ENCODE data around the gene KCNA4. TPM values are rescaled to one million over a fixed set of nuclear protein-coding genes. Genes with fewer than 3 reads are reported as not detected.
"Not testable (repeated sequence)": the region's sequence is repeated elsewhere in the genome, so short reads cannot be mapped to it uniquely, and the experiment has no call there.

Gene KCNA4
- polyA plus RNA-seq, 1 experiment = not detected

GRCh38 chr11:29996016-29996415 is 20.8 kb downstream of the KCNA4 start:
- ChIA-PET CTCF (no interaction called here), POLR2A (no interaction called here)
- no peak overlapping the region for H3K4me3 ChIP-seq (ENCODE audit: low read depth, low read length)
- no peaks in the 10 kb centered on the region for H3K36me3 ChIP-seq (ENCODE audit: control insufficient read depth, insufficient read depth, low read length)
- TF ChIP-seq CTCF (IDR thresholded peaks at IDR 0.05; ENCODE audit: insufficient read depth, low read depth, low read length) = no peak
- no peak for DNase-seq (ENCODE audit: low read depth)
- no peaks in the 10 kb centered on the region for H3K27me3 ChIP-seq (ENCODE audit: control insufficient read depth, insufficient read depth, low read length)

- no peak overlapping the region for H3K4me3 ChIP-seq (ENCODE audit: low read depth, low read length)
- CTCF ChIA-PET = no interaction called here
- no peak for DNase-seq (ENCODE audit: low read depth)
- no peaks in the 10 kb centered on the region for H3K36me3 ChIP-seq (ENCODE audit: control insufficient read depth, insufficient read depth, low read length)
- no peaks in the 10 kb centered on the region for H3K27me3 ChIP-seq (ENCODE audit: control insufficient read depth, insufficient read depth, low read length)
- POLR2A ChIA-PET = no interaction called here
- no peak for TF ChIP-seq CTCF (IDR thresholded peaks at IDR 0.05; ENCODE audit: insufficient read depth, low read depth, low read length)
Observed at GRCh38 chr11:29989174-29989970, 27.5 kb downstream of the KCNA4 start.

- no peak for TF ChIP-seq CTCF (IDR thresholded peaks at IDR 0.05; ENCODE audit: insufficient read depth, low read depth, low read length)
- CTCF ChIA-PET = no interaction called here
- H3K4me3 ChIP-seq (ENCODE audit: low read depth, low read length) = no peak overlapping the region
- POLR2A ChIA-PET = no interaction called here
- no peaks in the 10 kb centered on the region for H3K27me3 ChIP-seq (ENCODE audit: control insufficient read depth, insufficient read depth, low read length)
- no peaks in the 10 kb centered on the region for H3K36me3 ChIP-seq (ENCODE audit: control insufficient read depth, insufficient read depth, low read length)
- DNase-seq (ENCODE audit: low read depth) = no peak
Observed at GRCh38 chr11:29985248-29985647, 31.6 kb downstream of the KCNA4 start.

GRCh38 chr11:29984544-29984943 is 32.3 kb downstream of the KCNA4 start:
- Histone ChIP-seq H3K4me3 (ENCODE audit: low read depth, low read length) (no peak overlapping the region), H3K36me3 (ENCODE audit: control insufficient read depth, insufficient read depth, low read length) (no peaks in the 10 kb centered on the region), H3K27me3 (ENCODE audit: control insufficient read depth, insufficient read depth, low read length) (no peaks in the 10 kb centered on the region)
- TF ChIP-seq CTCF (IDR thresholded peaks at IDR 0.05; ENCODE audit: insufficient read depth, low read depth, low read length) = no peak
- CTCF ChIA-PET = no interaction called here
- POLR2A ChIA-PET = no interaction called here
- no peak for DNase-seq (ENCODE audit: low read depth)

DNA sequence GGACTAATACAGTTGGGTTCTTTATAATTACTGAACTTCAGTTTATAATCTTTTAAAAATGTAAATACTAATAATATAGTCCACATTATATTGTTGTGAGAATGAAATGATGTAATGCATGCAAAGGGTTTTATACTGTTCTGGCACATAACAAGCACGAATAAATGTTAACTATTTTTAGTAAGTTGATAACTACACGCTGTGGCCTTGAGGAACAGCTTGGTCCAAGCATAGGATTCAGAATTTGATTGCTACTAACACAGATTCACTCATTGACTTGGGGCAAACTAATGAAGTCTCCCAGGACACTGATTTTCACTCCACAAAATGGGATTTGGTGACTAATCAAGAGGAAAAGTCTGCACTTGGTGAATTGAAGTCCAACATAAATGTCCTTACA is 38.3 kb downstream of the KCNA4 start:
- ChIA-PET CTCF (no interaction called here), POLR2A (no interaction called here)
- no peak for TF ChIP-seq CTCF (IDR thresholded peaks at IDR 0.05; ENCODE audit: insufficient read depth, low read depth, low read length)
- no peak for DNase-seq (ENCODE audit: low read depth)
- no peak overlapping the region for H3K4me3 ChIP-seq (ENCODE audit: low read depth, low read length)
- no peaks in the 10 kb centered on the region for H3K27me3 ChIP-seq (ENCODE audit: control insufficient read depth, insufficient read depth, low read length)
- no peaks in the 10 kb centered on the region for H3K36me3 ChIP-seq (ENCODE audit: control insufficient read depth, insufficient read depth, low read length)

- POLR2A ChIA-PET; DNase-seq (ENCODE audit: low read depth); H3K36me3 ChIP-seq (ENCODE audit: control insufficient read depth, insufficient read depth, low read length); H3K27me3 ChIP-seq (ENCODE audit: control insufficient read depth, insufficient read depth, low read length); CTCF ChIA-PET; H3K4me3 ChIP-seq (ENCODE audit: low read depth, low read length): not testable (repeated sequence)
Observed at GRCh38 chr11:29975580-29975979, 41.2 kb downstream of the KCNA4 start.
